ENCODE results near the gene TEX19.

DNA sequence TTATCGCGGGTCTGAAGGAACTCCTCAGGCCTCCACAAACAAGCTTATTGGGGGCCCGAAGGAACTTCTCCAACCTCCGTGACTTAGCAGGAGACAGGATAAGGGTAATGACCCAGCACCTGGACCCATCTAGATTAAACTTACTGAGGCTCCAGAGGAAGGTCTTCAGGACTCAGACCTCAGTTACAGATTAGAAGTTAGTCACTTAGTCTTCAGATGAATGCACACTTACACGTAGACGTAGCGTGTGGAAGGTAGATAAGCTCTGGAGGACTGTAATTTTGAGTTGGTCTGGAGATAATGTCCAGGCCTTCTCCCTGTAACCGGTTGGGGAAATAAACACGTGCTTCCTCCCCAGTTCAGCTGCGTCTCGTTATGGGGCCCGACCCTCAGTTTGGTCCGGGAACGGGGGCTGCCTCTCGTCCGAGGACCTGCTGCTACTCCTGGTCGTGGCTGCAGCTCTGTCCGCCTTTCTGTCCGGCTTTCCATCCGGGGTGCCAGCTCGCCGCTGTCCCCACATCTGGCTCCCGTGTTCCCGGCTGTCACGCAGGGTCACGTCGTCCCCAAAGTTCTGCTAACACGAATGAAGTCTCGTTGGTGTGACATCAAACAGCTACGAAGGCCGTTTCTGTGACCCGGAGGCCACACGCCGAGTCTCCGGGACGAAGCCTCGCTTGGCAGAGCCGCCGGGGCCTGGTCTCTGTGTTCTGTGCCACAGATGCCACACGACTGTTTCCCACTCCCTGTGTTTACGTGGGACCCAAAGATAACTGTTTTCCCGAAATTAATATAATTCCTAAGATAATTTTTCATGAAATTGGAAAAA, 13.7 kb upstream of the TEX19 start:
- TF ChIP-seq, protein P1, sequence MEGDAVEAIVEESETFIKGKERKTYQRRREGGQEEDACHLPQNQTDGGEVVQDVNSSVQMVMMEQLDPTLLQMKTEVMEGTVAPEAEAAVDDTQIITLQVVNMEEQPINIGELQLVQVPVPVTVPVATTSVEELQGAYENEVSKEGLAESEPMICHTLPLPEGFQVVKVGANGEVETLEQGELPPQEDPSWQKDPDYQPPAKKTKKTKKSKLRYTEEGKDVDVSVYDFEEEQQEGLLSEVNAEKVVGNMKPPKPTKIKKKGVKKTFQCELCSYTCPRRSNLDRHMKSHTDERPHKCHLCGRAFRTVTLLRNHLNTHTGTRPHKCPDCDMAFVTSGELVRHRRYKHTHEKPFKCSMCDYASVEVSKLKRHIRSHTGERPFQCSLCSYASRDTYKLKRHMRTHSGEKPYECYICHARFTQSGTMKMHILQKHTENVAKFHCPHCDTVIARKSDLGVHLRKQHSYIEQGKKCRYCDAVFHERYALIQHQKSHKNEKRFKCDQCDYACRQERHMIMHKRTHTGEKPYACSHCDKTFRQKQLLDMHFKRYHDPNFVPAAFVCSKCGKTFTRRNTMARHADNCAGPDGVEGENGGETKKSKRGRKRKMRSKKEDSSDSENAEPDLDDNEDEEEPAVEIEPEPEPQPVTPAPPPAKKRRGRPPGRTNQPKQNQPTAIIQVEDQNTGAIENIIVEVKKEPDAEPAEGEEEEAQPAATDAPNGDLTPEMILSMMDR (IDR thresholded peaks at IDR 0.05 in 8 of 11, conservative IDR thresholded peaks at IDR 0.05 in 3 of 11): no peak
- TF ChIP-seq POLR2A (IDR thresholded peaks at IDR 0.05): no peak

All from spleen (tissue), 7 donors.